OCI-LY1 (cell line): ENCODE measurements around the gene TRIM13.

Experiments used
- CTCF ChIP-seq: fragments of 200-600 bp; sonication (generic), shearing (Covaris generic); IDR thresholded peaks from 2 replicates; pipeline ENCODE4 v1.5.1; 2017; ENCODE audit warnings: mild to moderate bottlenecking, antibody characterized with exemption, low read length, moderate library complexity, mixed read lengths
- EZH2 ChIP-seq: fragments of 200-600 bp; sonication (generic), shearing (Covaris generic); IDR thresholded peaks from 2 replicates; pipeline ENCODE4 v1.8.0; 2017; ENCODE audit warnings: borderline replicate concordance, mixed run types, mild to moderate bottlenecking, antibody characterized with exemption, low read length, moderate library complexity, mixed read lengths

- TF ChIP-seq CTCF (no peak), EZH2 (no peak)
These were observed 2.1 kb downstream of the TRIM13 start for GRCh38 chr13:49998714-49999624.
